Measurements from ENCODE around the gene GNB5. TPM values are rescaled to one million over a fixed set of nuclear protein-coding genes. Genes with fewer than 3 reads are reported as not detected.

Gene GNB5
- total RNA-seq, 1 experiment from 2014 or later, result 26.0 TPM

DNA sequence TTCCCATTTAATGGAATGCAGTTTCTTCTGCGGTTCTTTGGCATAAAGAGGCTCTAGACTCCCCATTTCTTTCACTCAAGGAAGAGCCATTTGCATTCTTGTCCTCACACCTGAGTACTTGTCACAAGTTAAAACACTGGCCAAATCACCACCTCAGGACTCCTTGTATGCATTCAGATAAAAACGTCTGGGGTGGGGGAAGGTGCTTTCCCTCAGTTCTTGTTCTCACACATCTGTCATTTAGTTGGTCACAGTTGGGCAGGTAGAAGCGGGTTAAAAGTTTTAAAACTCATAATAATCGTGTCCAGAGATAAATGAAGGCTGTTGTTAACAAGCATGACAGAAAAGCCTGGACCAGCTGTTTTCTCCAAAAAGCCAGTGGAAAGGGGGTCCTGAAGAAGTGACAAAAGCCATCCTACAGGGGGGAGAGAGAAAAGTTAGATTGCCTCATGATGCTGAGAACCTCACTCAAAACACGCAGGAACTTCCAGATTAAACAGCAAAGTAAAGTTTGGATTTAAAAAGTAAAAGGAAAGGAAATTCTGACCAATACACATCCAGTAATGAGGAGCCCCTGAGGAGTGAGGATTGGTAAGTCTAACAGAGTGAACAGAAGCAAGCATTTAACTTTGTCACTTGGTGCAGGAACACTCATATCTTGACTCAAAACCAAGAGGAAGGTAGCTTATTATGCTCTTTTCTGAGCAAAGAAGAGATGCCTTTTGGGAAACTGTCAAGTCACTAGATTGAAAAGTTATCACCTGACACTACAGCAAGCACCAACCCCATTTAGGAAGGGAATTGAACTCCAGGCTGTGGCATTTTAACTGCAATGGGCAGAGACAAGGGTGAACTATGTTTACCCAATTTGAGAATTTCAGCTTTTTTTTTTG lies 81.4 kb downstream of the GNB5 start:
- intact Hi-C loops (cut with micrococcal nuclease; ENCODE audit: unreplicated experiment), result no loop called here

GRCh38 chr15:52107238-52107637 lies 84.0 kb downstream of the GNB5 start:
- CTCF ChIA-PET, result no interaction called here
- Histone ChIP-seq H2AFZ (no peak overlapping the region), H3K4me2 (no peak overlapping the region), H3K4me3 (no peak overlapping the region), H3K79me2 (ENCODE audit: low read depth) (no peaks in the 10 kb centered on the region), H4K20me1 (ENCODE audit: insufficient read depth) (no peaks in the 10 kb centered on the region), H3K9me3 (ENCODE audit: insufficient read depth, low read depth) (no peaks in the 10 kb centered on the region), H3K36me3 (ENCODE audit: low read depth) (no peaks in the 10 kb centered on the region), H3K27ac (no peak overlapping the region), H3F3A (ENCODE audit: insufficient read depth, low read depth) (peaks cover 11% of the 10 kb centered on the region; the same call in 1 of the 2 replicates), H3K27me3 (ENCODE audit: insufficient read depth, low read depth) (no peaks in the 10 kb centered on the region), H3K9me2 (ENCODE audit: insufficient read depth) (no peaks in the 10 kb centered on the region; the same call in 1 of the 2 replicates), H3K4me1 (replicated peaks; ENCODE audit: insufficient read depth) (peaks cover 17% of the 10 kb centered on the region)
- intact Hi-C loops (cut with micrococcal nuclease; ENCODE audit: unreplicated experiment), result no loop called here
- no TSS peak for BruUV-seq (replicated peaks)
- no peak for DNase-seq
- TF ChIP-seq CTCF (conservative IDR thresholded peaks at IDR 0.05) (no peak), EZH2 (IDR thresholded peaks at IDR 0.05; ENCODE audit: low read depth) (no peak)
- POLR2A ChIA-PET (ENCODE audit: unreplicated experiment), result no interaction called here

More for the DNA sequence above, 81.4 kb downstream of the GNB5 start:
- H3K4me2 ChIP-seq, result no peak overlapping the region
- no TSS peak for BruUV-seq (replicated peaks)
- H3F3A ChIP-seq (ENCODE audit: insufficient read depth, low read depth), result no peaks in the 10 kb centered on the region
- no peaks in the 10 kb centered on the region for H4K20me1 ChIP-seq (ENCODE audit: insufficient read depth)
- H3K9me3 ChIP-seq (ENCODE audit: insufficient read depth, low read depth), result no peaks in the 10 kb centered on the region
- no peak overlapping the region for H3K4me3 ChIP-seq
- DNase-seq, result no peak
- H3K27me3 ChIP-seq (ENCODE audit: insufficient read depth, low read depth), result no peaks in the 10 kb centered on the region
- no peak for TF ChIP-seq CTCF (conservative IDR thresholded peaks at IDR 0.05)
- TF ChIP-seq EZH2 (IDR thresholded peaks at IDR 0.05; ENCODE audit: low read depth), result no peak
- ChIA-PET POLR2A (ENCODE audit: unreplicated experiment) (no interaction called here), CTCF (no interaction called here)
- H3K4me1 ChIP-seq (replicated peaks; ENCODE audit: insufficient read depth), result no peaks in the 10 kb centered on the region
- H2AFZ ChIP-seq, result no peak overlapping the region
- no peaks in the 10 kb centered on the region; the same call in 1 of the 2 replicates for H3K9me2 ChIP-seq (ENCODE audit: insufficient read depth)
- no peak overlapping the region for H3K27ac ChIP-seq
- H3K79me2 ChIP-seq (ENCODE audit: low read depth), result no peaks in the 10 kb centered on the region
- no peaks in the 10 kb centered on the region for H3K36me3 ChIP-seq (ENCODE audit: low read depth)

GRCh38 chr15:52106641-52107040 lies 84.6 kb downstream of the GNB5 start:
- Histone ChIP-seq H3F3A (ENCODE audit: insufficient read depth, low read depth) (peaks cover 11% of the 10 kb centered on the region; the same call in 1 of the 2 replicates), H3K27me3 (ENCODE audit: insufficient read depth, low read depth) (no peaks in the 10 kb centered on the region), H3K9me3 (ENCODE audit: insufficient read depth, low read depth) (no peaks in the 10 kb centered on the region), H4K20me1 (ENCODE audit: insufficient read depth) (no peaks in the 10 kb centered on the region), H3K4me1 (replicated peaks; ENCODE audit: insufficient read depth) (peaks cover 22% of the 10 kb centered on the region), H3K27ac (no peak overlapping the region), H3K9me2 (ENCODE audit: insufficient read depth) (no peaks in the 10 kb centered on the region; the same call in 1 of the 2 replicates), H2AFZ (no peak overlapping the region), H3K36me3 (ENCODE audit: low read depth) (no peaks in the 10 kb centered on the region), H3K4me2 (no peak overlapping the region), H3K79me2 (ENCODE audit: low read depth) (no peaks in the 10 kb centered on the region), H3K4me3 (no peak overlapping the region)
- CTCF ChIA-PET, result no interaction called here
- no peak for DNase-seq
- no TSS peak for BruUV-seq (replicated peaks)
- POLR2A ChIA-PET (ENCODE audit: unreplicated experiment), result no interaction called here
- TF ChIP-seq CTCF (conservative IDR thresholded peaks at IDR 0.05), result no peak
- no peak for TF ChIP-seq EZH2 (IDR thresholded peaks at IDR 0.05; ENCODE audit: low read depth)
- intact Hi-C loops (cut with micrococcal nuclease; ENCODE audit: unreplicated experiment), result no loop called here
